Measurements from ENCODE around the gene SORBS1.

GRCh38 chr10:95535526-95535925, 25.6 kb downstream of the SORBS1 start:
- TF ChIP-seq SNAI2 (CRISPR knock-in tag; IDR thresholded peaks at IDR 0.05) (no peak), ZFP3 (CRISPR knock-in tag; IDR thresholded peaks at IDR 0.05) (no peak), ZC3H10 (CRISPR knock-in tag; IDR thresholded peaks at IDR 0.05) (no peak), ISL1 (CRISPR knock-in tag; IDR thresholded peaks at IDR 0.05) (no peak), BACH2 (CRISPR knock-in tag; IDR thresholded peaks at IDR 0.05; ENCODE audit: borderline replicate concordance) (no peak), ESRRG (CRISPR knock-in tag; IDR thresholded peaks at IDR 0.05) (no peak), ZNF565 (CRISPR knock-in tag; conservative IDR thresholded peaks at IDR 0.05; ENCODE audit: low read depth) (no peak), ZNF8 (CRISPR knock-in tag; IDR thresholded peaks at IDR 0.05) (no peak), RARB (CRISPR knock-in tag; IDR thresholded peaks at IDR 0.05) (no peak), ZFP30 (CRISPR knock-in tag; IDR thresholded peaks at IDR 0.05) (no peak), ARNTL (CRISPR knock-in tag; IDR thresholded peaks at IDR 0.05; ENCODE audit: borderline replicate concordance, low read depth) (no peak), ZNF70 (CRISPR knock-in tag; IDR thresholded peaks at IDR 0.05) (no peak), CSDC2 (CRISPR knock-in tag; IDR thresholded peaks at IDR 0.05) (no peak)
- TF ChIP-seq, protein P1, sequence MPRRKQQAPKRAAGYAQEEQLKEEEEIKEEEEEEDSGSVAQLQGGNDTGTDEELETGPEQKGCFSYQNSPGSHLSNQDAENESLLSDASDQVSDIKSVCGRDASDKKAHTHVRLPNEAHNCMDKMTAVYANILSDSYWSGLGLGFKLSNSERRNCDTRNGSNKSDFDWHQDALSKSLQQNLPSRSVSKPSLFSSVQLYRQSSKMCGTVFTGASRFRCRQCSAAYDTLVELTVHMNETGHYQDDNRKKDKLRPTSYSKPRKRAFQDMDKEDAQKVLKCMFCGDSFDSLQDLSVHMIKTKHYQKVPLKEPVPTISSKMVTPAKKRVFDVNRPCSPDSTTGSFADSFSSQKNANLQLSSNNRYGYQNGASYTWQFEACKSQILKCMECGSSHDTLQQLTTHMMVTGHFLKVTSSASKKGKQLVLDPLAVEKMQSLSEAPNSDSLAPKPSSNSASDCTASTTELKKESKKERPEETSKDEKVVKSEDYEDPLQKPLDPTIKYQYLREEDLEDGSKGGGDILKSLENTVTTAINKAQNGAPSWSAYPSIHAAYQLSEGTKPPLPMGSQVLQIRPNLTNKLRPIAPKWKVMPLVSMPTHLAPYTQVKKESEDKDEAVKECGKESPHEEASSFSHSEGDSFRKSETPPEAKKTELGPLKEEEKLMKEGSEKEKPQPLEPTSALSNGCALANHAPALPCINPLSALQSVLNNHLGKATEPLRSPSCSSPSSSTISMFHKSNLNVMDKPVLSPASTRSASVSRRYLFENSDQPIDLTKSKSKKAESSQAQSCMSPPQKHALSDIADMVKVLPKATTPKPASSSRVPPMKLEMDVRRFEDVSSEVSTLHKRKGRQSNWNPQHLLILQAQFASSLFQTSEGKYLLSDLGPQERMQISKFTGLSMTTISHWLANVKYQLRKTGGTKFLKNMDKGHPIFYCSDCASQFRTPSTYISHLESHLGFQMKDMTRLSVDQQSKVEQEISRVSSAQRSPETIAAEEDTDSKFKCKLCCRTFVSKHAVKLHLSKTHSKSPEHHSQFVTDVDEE (CRISPR knock-in tag; IDR thresholded peaks at IDR 0.05) = no peak

All from SK-N-SH treated with all-trans-retinoic acid at 6 μM for 48 hours (cell line).